Activated T-cell treated with anti-CD3 and anti-CD28 coated beads, Interleukin-2, amount 50 U/mL, for 1 hour (primary cell): Measurements from ENCODE around the gene PDPK1.
"Not testable (repeated sequence)": the region's sequence is repeated elsewhere in the genome, so short reads cannot be mapped to it uniquely, and the experiment has no call there.

ENCODE experiments used
- DNase-seq: peaks from one replicate; pipeline ENCODE4 v3.0.0-alpha.2; 2020

Gene PDPK1

DNA sequence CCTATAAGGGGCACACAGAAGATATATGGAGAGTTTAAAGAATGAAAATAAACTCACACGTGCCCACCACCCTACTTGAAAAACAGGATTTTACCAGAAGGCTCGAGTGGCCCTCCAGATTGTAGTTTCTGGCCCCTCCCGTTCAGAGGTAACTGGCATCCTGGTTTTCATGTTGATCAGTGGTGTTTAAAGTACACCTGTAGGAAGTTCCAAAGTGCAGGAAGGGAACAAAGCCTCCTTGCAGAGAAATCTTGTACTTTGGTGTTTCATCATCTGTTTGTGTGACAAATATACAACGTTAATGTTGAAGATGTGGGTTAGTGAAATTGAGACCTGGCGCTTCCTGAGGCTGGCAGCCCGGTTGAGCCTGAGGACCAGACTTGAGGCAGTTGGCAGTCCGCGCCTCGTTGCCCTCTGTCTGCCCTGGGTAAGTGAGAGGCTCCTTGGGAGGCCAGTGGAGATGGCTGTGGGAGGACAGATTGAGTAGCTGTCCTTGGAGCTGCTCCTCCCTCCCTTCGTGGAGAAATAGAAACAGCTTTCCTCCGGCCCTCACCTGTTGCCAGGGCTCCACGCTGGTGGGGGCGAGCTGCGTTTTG is 12.6 kb downstream of the PDPK1 start:
- DNase-seq: not testable (repeated sequence)

GRCh38 chr16:2551420-2551889 is 13.6 kb downstream of the PDPK1 start:
- not testable (repeated sequence) for DNase-seq

DNA sequence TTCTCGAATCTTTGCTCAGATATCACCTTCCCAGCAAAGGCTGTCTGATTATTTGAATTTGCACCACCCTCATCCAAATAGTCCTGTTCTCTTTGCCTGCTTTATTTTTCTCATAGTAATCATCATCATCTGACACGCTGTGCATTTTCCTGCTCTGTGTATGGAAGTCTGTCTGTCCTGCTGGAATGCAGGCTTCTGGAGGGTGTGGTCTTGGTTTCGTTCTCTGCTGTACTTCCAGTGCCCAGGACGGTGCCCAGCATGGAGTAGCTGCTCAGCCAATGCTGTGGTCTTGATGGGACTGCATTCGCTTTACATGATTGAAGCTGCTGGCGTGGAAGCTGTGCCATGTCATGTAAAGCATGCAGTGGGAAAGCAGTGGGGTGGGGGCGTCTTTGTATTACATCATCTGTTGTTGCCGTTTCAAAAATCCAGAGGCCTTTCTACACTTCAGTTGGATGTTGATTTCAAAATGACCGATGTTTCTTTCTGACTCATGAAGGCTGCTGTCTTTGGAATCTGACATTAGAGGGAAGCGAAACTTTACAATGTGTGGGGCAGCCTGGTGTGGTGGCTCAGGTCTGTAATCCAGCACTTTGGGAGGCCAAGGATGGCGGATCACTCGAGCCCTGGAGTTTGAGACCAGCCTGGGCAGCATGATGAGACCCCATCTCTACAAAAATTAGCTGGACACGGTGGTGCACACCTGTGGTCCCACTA is 17.0 kb downstream of the PDPK1 start:
- not testable (repeated sequence) for DNase-seq

- not testable (repeated sequence) for DNase-seq
Observed at GRCh38 chr16:2557150-2557549, 19.3 kb downstream of the PDPK1 start.

DNA sequence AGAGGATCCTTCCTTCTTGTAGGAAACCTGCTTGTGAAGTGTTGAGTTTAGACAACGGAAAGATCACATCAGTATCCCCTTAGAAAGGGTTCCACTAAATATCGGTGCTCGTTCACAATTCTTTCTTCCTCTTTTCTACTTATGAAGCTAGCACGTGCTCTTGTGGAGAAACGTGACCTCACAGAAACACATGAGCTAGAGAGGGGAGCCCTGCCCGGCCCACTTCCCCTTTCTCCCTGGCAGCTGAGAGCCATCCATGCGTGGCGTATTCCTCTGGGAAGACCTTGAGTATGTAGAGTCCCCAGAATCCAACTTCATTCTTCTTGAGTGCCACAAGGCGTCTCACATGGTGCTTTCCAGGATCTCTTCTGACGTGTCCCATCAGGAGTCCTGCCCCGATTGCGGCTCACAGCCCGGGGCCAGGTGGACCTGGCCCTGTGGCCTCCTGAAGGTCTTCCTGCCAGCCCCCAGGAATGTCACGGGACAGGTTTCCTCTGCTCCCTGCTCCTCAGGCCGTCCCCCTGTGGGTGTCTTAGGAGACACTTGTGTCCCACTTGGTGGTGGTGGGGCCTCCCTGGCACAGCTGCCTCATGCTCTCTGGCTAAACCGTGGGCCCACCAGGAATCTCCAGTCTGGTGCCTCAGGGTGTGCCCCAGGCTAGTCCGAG is 22.4 kb downstream of the PDPK1 start:
- DNase-seq: not testable (repeated sequence)

- peak; percentile 70 for DNase-seq
Observed at GRCh38 chr16:2560798-2561133, 22.9 kb downstream of the PDPK1 start.

- not testable (repeated sequence) for DNase-seq
Observed at GRCh38 chr16:2567506-2567905, 29.7 kb downstream of the PDPK1 start.

GRCh38 chr16:2568573-2568972 is 30.8 kb downstream of the PDPK1 start:
- not testable (repeated sequence) for DNase-seq

DNA sequence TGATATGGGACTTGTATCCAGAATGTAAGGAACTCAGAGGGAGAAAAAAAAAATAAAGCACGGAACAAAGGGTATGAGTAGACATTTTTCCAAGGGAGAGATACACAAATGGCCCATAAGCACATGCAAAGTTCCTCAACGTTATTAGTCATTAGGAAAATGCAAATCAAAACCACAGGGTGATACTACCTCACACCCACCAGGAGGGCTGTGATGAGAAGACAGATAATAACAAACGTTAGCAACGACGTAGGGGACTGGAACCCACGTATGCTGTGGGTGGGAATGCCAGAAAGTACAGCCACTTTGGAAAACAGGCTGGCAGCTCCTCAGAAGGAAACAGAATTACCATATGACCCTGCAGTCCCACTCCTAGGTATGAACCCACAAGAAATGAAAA is 34.9 kb downstream of the PDPK1 start:
- not testable (repeated sequence) for DNase-seq

- DNase-seq: not testable (repeated sequence)
Observed at GRCh38 chr16:2575839-2576238, 38.0 kb downstream of the PDPK1 start.

DNA sequence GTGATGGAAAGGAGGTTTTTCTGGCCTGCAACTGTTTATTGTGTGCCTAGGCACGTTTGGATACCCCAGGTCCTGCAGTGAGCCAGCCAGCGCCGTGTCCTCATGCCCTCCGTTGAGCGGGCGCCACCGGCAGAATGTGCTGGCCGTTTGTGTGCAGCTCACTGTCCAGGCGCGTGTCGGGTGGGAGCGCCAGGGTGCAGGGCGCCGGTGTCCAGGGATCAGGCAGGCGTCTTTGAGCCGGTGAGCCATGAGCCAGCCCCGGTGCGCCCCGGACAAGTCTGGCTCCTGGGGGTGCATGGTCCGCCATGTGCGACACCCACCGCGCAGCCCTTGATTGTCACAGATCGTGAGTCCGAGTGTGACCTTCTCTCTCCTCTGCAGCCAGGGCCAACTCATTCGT is 39.2 kb downstream of the PDPK1 start:
- not testable (repeated sequence) for DNase-seq

DNA sequence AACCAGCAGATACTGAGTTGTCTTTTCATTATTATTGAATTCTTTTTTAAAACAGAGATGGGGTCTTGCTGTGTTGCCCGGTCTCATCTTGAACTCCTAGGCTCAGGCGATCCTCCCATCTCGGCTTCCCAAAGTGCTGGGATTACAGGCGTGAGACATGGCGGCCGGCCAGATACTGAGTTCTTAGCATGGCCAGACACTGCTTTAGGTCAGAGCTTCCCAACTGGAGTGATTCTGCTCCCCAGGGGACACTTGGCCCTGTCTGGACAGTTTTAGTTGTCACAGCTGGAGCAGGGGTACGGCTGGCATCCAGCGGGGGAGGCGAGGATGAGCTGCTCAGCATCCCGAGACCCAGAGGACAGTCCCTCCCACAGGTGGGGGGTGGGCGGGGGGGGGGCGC is 41.1 kb downstream of the PDPK1 start:
- DNase-seq: not testable (repeated sequence)

DNA sequence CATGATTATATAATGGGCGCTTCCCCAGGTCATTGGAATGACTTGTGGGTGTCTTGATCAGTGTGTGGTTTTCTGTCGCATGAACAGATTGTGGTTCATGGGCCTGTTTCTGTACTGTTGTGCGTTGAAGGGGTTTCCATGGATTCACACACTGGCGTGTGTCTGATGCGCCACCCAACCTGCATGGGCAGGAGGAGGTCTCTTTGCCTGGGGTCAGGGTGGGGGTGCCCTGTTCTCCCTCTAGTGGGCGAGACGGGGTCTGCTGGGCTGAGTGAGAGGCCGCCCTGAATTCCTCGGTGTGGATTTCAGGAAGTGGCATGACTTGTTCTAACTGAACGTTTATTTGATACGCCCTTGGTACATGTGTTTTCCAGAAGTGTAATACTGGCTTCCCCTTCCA is 42.3 kb downstream of the PDPK1 start:
- DNase-seq: not testable (repeated sequence)

GRCh38 chr16:2580818-2581217 is 43.0 kb downstream of the PDPK1 start:
- not testable (repeated sequence) for DNase-seq

GRCh38 chr16:2584729-2585650 is 47.2 kb downstream of the PDPK1 start:
- DNase-seq: no peak

GRCh38 chr16:2585651-2586081 is 47.8 kb downstream of the PDPK1 start:
- DNase-seq: no peak

- DNase-seq: no peak
Observed at GRCh38 chr16:2586241-2586640, 48.4 kb downstream of the PDPK1 start.

GRCh38 chr16:2586901-2587480 is 49.2 kb downstream of the PDPK1 start:
- DNase-seq: no peak

- DNase-seq: no peak
Observed at GRCh38 chr16:2587891-2588565, 50.2 kb downstream of the PDPK1 start.

- no peak for DNase-seq
Observed at GRCh38 chr16:2591476-2592240, 53.8 kb downstream of the PDPK1 start.

DNA sequence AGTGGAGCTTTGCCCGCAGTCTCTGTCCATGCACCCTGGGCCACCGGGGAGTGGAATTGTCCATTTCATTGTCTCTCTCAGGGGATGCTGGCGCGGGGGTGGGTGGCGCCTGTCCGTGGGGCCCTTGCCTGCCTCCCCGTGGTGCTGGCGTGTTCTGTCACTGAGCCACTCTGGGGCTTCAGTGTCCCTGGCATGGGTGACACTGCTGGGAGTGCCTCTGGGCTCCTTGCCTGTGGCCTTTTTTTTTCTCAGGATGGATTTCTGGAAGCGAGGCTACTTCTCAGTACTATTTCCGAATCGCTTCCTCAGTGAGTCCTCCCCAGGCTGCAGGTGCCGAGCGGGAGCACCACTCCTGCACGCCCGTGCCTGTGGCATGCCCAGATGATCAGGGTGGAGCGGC is 55.0 kb downstream of the PDPK1 start:
- no peak for DNase-seq
